Measurements from ENCODE around the gene TMEM234.

DNA sequence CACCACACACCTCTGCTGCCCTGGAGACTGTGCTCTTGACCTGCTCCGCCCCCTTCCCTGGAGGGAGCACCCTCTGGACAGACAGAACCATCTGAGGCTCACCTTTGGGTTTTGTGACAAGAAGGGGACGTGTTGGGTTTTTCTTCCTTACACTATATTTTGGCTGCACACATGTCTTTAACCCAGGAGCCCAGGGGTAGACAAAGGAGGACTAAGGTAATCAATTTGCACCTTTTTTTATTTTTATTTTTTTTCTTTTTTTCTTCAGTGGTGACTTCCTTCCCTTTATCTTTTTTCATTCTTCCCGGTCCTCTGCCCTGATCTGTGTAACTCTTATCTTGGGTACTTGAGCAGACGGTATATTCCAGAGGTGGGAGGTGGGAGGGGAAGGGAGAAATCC lies 51.2 kb downstream of the TMEM234 start:
- TF ChIP-seq CBX5 (CRISPR knock-in tag; IDR thresholded peaks at IDR 0.05; ENCODE audit: borderline replicate concordance) (no peak), JUND (CRISPR knock-in tag; IDR thresholded peaks at IDR 0.05) (no peak), HNF1B (CRISPR knock-in tag; IDR thresholded peaks at IDR 0.05) (no peak), ZNF780A (CRISPR knock-in tag; IDR thresholded peaks at IDR 0.05) (no peak), ZMAT3 (CRISPR knock-in tag; conservative IDR thresholded peaks at IDR 0.05) (no peak), EZH2 (conservative IDR thresholded peaks at IDR 0.05; ENCODE audit: low read depth, low read length) (no peak), ZBTB42 (CRISPR knock-in tag; IDR thresholded peaks at IDR 0.05) (no peak)
